RWPE2 (cell line): ENCODE measurements around the gene CTNS.

Experiments used
- ATAC-seq: fragments of 200-7000 bp; cut with Tn5 transposase; 3 replicates; pipeline ENCODE4 v1.9.1; 2021; ENCODE audit warnings: low read depth
- DNase-seq: peaks from one replicate; pipeline ENCODE4 v3.0.0-alpha.2; 2020; ENCODE audit warnings: low spot score
- H3K27ac ChIP-seq: fragments of 450-650 bp; 2 replicates; pipeline ENCODE4 v1.5.1; 2017; ENCODE audit warnings: mild to moderate bottlenecking; ENCODE audit not compliant: poor library complexity, severe bottlenecking
- H3K27me3 ChIP-seq: fragments of 250-450 bp; sonication (Bioruptor Pico); 2 replicates; pipeline ENCODE4 v1.5.1; 2021; ENCODE audit warnings: mild to moderate bottlenecking, moderate library complexity; ENCODE audit not compliant: insufficient read depth, poor library complexity, severe bottlenecking
- H3K36me3 ChIP-seq: fragments of 250-450 bp; sonication (Bioruptor Pico); 2 replicates; pipeline ENCODE4 v1.5.1; 2020; ENCODE audit warnings: low read depth, mild to moderate bottlenecking, moderate library complexity
- H3K4me1 ChIP-seq: fragments of 250-450 bp; sonication (Bioruptor Pico); 2 replicates; pipeline ENCODE4 v1.5.1; 2021; ENCODE audit warnings: mild to moderate bottlenecking, moderate library complexity; ENCODE audit not compliant: insufficient read depth, poor library complexity, severe bottlenecking
- H3K4me3 ChIP-seq: fragments of 250-450 bp; sonication (Bioruptor Pico); 2 replicates; pipeline ENCODE4 v1.5.1; 2021; ENCODE audit warnings: mild to moderate bottlenecking, moderate library complexity; ENCODE audit not compliant: severe bottlenecking
- H3K9me3 ChIP-seq: fragments of 250-450 bp; sonication (Bioruptor Pico); 2 replicates; pipeline ENCODE4 v1.5.1; 2021; ENCODE audit warnings: mild to moderate bottlenecking, moderate library complexity; ENCODE audit not compliant: severe bottlenecking
- CTCF ChIP-seq: fragments of 450-650 bp; IDR thresholded peaks from one replicate; pipeline ENCODE4 v1.5.1; 2017; ENCODE audit warnings: mild to moderate bottlenecking, moderate library complexity; ENCODE audit not compliant: poor library complexity, severe bottlenecking

The CTNS gene

GRCh38 chr17:3596804-3597464, 39.6 kb upstream of the CTNS start:
- no peak for ATAC-seq
- DNase-seq: no peak
- Histone ChIP-seq H3K27ac (no peak overlapping the region), H3K36me3 (no peaks in the 10 kb centered on the region), H3K4me3 (no peak overlapping the region), H3K27me3 (no peaks in the 10 kb centered on the region), H3K9me3 (no peaks in the 10 kb centered on the region), H3K4me1 (no peaks in the 10 kb centered on the region)
- TF ChIP-seq CTCF: no peak

GRCh38 chr17:3598078-3598477, 38.5 kb upstream of the CTNS start:
- peaks cover 1% of the 10 kb centered on the region for H3K4me1 ChIP-seq
- no peaks in the 10 kb centered on the region for H3K27me3 ChIP-seq
- no peaks in the 10 kb centered on the region for H3K9me3 ChIP-seq
- no peak overlapping the region for H3K4me3 ChIP-seq
- ATAC-seq (no peak), DNase-seq (no peak)
- no peak for TF ChIP-seq CTCF
- H3K27ac ChIP-seq: no peak overlapping the region
- H3K36me3 ChIP-seq: no peaks in the 10 kb centered on the region

- no peak for DNase-seq
- Histone ChIP-seq H3K9me3 (no peaks in the 10 kb centered on the region), H3K27me3 (no peaks in the 10 kb centered on the region), H3K4me1 (peaks cover 9% of the 10 kb centered on the region), H3K27ac (no peak overlapping the region), H3K4me3 (no peak overlapping the region), H3K36me3 (no peaks in the 10 kb centered on the region)
- TF ChIP-seq CTCF: no peak
- no peak for ATAC-seq
Measured at GRCh38 chr17:3600529-3601205, 35.9 kb upstream of the CTNS start.

GRCh38 chr17:3602499-3602898, 34.1 kb upstream of the CTNS start:
- ATAC-seq: no peak
- H3K27me3 ChIP-seq: no peaks in the 10 kb centered on the region
- peak; percentile 37 for TF ChIP-seq CTCF
- H3K27ac ChIP-seq: no peak overlapping the region
- H3K36me3 ChIP-seq: no peaks in the 10 kb centered on the region
- peaks cover 9% of the 10 kb centered on the region for H3K4me1 ChIP-seq
- no peak for DNase-seq
- H3K9me3 ChIP-seq: no peaks in the 10 kb centered on the region
- no peak overlapping the region for H3K4me3 ChIP-seq
